GM19467 (cell line): ENCODE results near the gene FAM241B.

Experiments used
- ATAC-seq: cut with Tn5 transposase; IDR thresholded peaks from one replicate; pipeline ENCODE4 v1.9.1; 2021; ENCODE audit warnings: mild to moderate bottlenecking, moderate library complexity; ENCODE audit not compliant: unreplicated experiment

Gene FAM241B

GRCh38 chr10:69633673-69634635 is 3.9 kb downstream of the FAM241B start:
- ATAC-seq: no peak

GRCh38 chr10:69634759-69635425 is 4.8 kb downstream of the FAM241B start:
- no peak for ATAC-seq

- ATAC-seq: no peak
These were observed 5.6 kb downstream of the FAM241B start for GRCh38 chr10:69635428-69636272.

GRCh38 chr10:69636273-69636575 is 6.2 kb downstream of the FAM241B start:
- ATAC-seq: no peak

- ATAC-seq: no peak
These were observed 6.9 kb downstream of the FAM241B start for GRCh38 chr10:69636626-69637605.

GRCh38 chr10:69638642-69639041 is 8.6 kb downstream of the FAM241B start:
- no peak for ATAC-seq

GRCh38 chr10:69639291-69640195 is 9.5 kb downstream of the FAM241B start:
- ATAC-seq: no peak

GRCh38 chr10:69640196-69640980 is 10.3 kb downstream of the FAM241B start:
- no peak for ATAC-seq

- no peak for ATAC-seq
These were observed 11.4 kb downstream of the FAM241B start for GRCh38 chr10:69641261-69641980.

- ATAC-seq: no peak
These were observed 12.7 kb downstream of the FAM241B start for GRCh38 chr10:69642747-69643146.

- no peak for ATAC-seq
These were observed 14.0 kb downstream of the FAM241B start for GRCh38 chr10:69643779-69644657.

- ATAC-seq: no peak
These were observed 14.7 kb downstream of the FAM241B start for GRCh38 chr10:69644658-69645295.

GRCh38 chr10:69645296-69646184 is 15.5 kb downstream of the FAM241B start:
- ATAC-seq: no peak

- ATAC-seq: no peak
These were observed 16.4 kb downstream of the FAM241B start for GRCh38 chr10:69646185-69647060.
